NCI-H1417 (cell line): ENCODE measurements around the gene MIB1.
"Not testable (repeated sequence)": the region's sequence is repeated elsewhere in the genome, so short reads cannot be mapped to it uniquely, and the experiment has no call there.

Source experiments
- DNase-seq, 3 experiments: peaks; one replicate each; lab custom pipeline; 2025; lab: John Stamatoyannopoulos, UW

MIB1 gene

DNA sequence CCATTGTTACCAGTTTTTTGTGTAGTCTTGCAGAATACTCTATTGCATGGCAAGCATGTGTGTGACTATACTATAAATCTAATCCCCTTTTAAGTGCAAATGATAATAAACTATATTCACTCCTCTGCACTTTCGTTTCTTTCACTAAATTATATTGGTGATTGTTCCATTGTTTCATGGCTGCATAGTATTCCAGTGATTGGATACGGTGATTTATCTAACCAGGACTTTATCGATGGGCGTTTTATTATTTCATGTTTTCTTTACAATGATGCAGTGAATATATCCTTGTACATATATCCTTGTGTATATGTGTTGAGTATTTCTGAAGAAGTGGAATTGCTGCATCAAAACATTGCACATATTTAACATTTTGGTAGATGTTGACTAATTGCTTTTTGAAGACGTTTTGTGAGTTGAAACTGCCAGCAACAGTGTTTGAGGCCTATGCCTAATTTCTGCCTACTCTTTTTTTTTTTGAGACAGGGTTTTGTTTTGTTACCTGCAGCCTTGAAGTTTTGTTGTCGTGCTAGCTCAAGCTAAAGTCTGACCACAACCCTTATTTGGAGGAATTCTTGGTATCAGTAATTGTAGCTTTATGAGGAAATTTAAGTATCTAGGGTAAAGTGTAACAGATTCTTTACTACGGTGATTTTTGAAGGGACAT is 2.7 kb downstream of the MIB1 start:
- no peak for DNase-seq

DNA sequence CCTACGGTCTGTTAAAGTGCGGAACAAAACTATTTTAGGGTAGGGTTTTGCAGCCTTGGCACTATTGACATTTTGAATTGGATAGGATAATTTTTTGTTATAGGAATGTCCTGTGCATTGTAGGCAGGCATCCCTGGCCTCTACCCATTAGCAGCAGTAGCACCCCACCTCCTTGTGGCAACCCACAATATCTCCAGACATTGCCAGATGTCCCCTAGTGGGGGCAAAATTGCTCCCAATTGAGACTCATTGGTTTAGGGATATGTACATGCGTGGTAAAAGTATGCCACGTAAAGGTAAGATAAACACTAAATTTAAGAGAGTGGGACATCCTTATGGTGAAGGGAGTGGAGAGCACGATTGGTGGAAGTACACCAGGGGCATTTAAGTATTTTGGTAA is 4.6 kb downstream of the MIB1 start:
- DNase-seq: no peak

DNA sequence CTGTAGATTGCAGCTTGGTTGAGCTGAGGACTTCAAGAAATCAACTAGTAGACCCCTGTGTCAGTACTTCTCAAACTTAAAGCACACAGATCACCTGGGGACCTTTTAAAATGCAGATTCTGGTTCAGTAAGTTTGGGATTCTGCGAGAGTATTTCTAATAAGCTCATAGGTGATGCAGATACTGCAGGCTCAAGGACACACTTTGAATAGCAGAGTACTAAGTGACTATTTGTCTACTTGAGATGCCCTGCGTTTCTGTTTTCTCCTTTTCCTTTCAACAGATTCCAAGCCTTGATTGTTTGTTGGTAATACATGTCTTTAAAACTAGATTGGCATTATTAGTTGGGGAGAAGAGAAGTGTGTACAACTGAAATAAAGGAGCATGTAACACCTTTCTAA is 6.7 kb downstream of the MIB1 start:
- peak in 1 of 3 experiments; percentile 51 for DNase-seq

DNA sequence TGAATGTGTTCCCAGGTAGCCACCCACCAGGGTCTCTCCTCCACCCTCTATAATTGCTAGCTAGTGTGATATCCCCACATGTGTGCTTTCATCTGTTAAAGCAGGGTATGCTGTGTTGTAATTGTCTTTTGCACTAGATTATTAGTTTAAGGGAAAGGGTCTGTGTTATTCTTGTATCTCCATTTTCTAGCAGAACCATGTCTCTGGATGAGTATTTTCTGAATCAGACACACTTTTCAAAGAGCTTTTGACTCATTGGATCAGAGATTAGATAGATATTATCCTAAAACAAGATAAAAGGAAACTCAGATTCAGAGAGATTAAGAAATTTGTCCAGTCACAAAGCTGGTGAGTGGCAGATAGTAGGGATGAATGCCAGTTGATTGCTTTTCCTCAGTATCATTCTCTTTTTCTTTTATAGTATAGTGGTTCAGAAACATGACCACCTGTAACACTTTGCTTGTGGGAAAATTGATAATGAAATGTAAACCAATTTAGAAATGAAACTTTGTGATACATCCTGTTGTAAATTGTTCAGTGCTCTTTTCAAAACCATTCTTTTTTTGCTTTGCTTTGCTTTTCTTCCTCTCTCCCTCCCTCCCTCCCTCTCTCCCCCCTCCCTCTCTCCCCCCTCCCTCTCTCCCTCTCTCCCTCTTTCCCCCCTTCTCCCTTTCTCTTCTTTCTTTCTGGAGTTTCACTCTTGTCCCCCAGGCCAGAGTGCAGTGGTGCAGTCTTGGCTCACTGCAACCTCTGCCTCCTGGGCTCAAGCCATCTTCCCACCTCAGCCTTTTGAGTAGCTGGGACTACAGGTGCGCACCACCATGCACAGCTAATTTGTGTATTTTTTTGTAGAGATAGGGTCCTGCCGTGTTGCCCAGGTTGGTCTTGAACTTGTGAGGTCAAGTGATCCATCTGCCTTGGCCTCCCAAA is 7.4 kb downstream of the MIB1 start:
- DNase-seq: peak in 2 of 3 experiments; percentile 11 to 51

DNA sequence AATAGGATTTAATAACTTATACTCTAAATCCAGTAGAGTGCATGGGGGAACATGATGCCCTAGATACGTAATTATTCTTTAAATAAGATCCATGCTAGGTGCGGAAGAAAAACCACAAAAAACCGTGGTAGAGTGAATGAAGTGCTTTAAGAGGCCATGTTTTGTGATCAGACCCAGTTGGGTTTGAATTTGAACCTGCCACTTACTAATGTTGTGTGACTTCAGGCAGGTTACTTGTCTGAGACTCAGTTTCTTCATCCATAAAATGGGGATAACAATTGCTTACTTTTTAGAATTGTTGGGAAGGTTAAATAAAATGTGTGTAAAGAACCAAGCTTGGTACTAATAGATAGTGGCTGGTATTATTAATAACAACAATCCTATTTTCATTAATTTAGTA is 17.2 kb downstream of the MIB1 start:
- DNase-seq: no peak

DNA sequence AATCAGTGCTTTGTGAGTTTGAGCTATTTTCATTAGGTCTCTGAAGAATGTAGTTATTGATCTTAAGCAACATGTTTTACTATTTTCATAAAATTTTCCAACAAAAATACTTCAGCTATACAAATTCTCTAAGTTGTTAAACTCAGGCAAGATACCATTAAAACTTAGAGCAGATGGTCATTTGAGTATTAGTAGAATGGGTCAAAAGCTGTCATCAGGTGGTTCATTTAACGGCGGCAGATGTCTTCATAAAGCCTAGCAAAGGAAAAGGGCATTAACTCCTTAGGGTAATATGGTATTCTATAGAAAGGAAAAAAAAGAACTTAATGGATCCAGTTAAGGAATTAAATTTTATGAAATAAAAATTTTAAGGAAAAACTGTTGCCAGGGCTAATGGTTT is 19.2 kb downstream of the MIB1 start:
- peak in 1 of 3 experiments; percentile 19 for DNase-seq

DNA sequence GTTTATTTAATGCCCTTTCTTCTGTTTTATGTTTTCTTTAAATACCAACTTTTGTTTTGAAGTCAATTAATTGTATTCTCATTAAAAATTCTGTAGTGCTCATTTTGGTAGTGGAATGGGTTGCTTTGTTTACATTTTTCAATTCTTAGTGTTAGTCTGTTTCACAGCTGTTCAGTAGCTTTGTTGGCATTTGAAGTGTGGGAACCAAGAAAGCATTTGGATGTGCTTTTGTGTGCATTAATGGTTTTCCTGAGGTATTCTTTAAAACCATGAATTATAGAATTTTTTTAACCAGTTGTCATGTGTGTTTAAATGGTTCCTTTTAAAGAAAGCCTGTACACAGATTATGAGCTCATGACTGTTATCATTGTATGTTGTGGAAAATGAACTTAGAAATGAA is 19.7 kb downstream of the MIB1 start:
- DNase-seq: no peak

DNA sequence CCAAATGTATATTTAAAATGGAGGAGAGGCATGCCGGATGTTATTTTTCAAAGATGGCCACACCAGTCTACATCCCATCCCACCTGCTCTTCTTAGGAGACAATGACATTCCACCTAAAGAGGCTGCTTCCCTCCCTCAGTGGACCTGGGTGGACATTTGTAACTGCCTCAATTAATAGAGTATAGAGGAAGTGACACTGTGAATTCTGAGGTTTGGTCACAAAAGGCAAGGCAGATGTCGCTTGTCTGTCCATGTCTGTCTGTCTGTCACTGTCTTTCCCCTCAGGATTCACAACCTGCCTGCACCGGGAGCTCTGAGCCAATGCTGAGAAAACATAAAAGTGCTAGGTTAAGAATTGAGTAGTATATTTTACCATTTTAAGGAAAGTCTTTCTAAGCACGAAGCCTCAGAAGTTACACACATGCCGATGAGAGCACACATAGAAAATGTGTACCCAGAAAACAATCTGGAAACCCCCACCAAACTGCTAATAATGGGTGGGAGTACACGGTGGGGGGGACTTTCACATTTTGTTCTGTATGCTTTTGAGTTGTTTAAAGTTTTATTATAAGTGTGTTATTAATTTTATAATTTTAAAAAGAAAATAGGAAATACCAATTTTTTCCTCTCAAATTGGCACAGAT is 21.0 kb downstream of the MIB1 start:
- no peak for DNase-seq

DNA sequence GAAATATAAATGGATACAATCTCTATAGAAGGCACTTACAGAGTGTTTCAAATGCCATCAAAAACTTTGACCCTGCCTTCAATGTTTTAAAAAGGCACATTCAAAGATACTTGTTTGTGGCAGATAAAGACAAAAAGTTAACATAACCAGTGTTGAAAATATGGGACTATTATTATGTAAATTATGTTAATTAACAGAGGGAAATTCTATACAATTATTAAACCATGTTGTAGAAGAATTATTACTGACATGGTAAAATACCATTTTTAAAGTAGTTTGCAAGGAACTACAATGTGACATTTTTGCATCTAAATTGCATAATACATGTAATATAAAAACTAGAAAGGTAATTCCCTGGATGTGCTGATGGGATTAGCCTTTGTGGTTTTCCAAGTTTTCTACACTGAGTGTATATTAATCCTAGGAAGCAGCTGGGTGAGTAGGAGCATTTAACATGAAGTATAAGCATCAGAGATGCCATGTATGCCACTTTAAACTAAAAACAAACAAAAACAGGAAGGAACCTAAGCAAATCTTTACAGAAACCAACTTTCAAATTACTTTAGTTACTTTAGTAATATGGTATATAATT is 21.7 kb downstream of the MIB1 start:
- DNase-seq: no peak

DNA sequence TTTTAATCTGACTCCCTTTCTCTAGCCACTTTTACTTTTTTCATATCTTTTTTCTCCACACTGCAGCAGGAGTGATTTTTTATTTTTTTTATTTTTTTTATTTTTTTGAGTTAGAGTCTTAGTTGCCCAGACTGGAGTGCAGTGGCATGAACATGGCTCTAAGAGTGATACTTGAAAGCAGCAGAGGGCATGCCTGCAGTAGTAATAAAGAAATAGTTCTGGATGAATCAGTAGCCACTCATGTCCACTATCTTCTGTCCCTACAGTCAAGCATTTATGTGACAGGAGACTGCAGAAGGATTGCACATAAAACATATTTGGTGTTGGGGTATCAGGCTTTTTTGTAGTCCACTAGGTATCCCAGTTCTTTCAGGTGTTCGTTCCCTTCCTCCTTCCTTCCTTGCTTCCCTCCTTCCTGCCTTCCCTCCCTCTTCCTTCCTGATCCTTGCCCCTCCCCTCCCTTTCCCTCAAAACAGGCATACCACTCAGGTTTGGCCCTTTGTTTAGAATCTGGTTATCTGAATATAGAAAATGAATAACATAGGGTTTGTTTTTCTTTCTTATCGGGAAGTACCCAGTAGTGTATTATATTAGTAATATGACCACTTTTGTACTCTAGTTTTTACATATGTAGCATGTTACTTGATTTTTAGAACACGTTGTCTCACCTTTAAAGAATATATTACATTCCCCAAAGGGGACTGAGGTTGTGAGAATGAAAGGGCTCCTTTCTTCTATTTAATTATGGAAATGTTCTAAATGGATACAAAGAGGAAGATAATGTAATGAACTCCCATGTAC is 23.5 kb downstream of the MIB1 start:
- no peak for DNase-seq

DNA sequence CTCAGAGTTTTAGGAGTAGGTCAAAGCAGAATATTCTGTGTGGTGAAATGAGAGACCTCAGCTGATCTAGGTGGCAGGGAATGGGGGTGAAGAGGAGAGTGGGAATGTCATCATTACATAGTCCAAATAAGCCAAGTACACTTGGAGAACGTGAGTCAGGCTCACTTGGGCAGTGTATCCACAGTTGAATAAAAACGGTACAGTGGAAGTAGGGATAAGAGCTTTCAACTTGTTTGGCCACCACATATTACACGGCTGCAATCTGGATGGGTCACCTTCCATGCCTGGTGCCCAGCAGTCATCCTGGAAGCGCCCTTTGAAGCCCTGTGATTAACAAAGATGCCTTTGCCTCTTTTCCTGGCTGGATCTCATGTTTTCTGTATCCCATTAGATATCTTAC is 28.6 kb downstream of the MIB1 start:
- no peak for DNase-seq

DNA sequence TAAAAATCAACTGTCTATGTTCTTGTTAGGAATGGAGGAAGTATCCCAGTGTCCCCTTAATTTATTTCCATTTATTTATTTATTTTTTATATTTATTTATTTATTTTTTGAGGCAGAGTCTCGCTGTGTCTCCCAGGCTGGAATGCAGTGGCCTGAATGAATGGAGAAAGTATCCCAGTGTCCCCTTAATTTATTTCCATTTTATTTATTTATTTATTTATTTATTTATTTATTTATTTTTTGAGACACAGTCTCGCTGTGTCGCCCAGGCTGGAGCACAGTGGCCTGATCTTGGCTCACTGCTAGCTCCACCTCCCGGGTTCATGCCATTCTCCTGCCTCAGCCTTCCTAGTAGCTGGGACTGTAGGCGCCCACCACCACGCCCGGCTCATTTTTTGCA is 34.1 kb downstream of the MIB1 start:
- no peak for DNase-seq

DNA sequence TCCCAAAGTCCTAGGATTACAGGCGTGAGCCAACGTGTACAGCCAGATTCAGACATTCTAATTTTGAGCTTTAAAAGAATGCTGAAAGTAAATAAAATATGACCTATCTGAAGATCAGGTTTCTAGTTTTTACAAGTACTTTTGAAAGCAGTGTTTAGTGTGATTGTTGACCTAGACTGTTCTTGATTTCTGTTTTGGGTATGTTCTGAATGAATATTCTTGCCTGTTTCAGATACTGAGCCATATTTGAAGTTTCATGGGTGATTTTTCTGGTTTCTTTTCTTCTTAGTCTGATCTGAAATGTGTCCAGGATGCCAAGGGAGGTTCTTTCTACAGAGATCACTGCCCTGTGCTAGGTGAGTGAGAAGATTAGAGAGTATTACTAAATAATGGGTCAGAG is 37.2 kb downstream of the MIB1 start:
- no peak for DNase-seq

DNA sequence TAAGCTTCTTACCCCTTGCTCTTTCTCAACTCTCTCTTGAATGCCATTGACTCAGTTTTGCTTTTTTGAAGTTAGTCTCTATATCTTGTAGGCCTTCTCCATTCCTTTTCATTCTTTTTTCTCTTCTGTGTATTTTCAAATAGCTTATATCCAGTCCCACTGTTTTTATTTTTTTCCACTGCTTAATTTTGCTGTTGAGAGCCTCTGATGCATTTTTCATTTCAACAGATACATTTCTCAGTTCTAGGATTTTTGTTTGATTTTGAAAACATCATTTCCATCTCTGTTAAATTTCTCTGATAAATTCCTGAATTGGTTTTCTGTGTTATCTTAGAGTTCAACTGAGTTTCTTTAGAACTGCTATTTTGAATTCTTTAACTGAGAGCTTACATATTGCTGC is 45.9 kb downstream of the MIB1 start:
- no peak for DNase-seq

DNA sequence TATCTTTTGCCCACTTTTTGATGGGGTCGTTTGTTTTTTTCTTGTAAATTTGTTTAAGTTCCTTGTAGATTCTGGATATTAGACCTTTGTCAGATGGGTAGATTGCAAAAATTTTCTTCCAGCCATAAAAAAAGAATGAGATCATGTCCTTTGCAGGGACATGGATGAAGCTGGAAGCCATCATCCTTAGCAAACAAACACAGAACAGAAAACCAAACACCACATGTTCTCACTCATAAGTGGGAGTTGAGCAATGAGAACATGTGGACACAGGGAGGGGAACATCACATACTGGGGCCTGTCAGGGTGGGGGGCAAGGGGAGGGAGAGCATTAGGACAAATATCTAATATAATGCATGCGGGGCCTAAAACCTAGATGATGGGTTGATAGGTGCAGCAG is 55.5 kb downstream of the MIB1 start:
- not testable (repeated sequence) for DNase-seq

DNA sequence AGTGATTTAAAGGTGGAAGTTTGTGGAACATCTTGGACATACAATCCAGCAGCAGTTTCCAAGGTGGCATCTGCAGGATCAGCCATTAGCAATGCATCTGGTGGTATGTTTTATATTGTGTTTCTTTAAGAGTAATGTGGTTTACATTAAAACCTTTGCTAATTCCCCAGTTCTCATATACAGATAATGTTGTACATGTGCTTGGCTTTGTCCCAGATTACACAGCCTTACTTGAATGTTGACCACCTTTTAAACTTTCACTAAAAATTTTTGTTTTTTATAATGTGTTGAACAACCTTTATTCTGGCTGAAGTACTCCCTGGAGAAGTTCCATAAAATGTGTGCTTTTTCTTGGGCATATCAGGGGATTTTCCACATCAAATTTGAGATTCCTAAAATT is 57.5 kb downstream of the MIB1 start:
- DNase-seq: no peak

DNA sequence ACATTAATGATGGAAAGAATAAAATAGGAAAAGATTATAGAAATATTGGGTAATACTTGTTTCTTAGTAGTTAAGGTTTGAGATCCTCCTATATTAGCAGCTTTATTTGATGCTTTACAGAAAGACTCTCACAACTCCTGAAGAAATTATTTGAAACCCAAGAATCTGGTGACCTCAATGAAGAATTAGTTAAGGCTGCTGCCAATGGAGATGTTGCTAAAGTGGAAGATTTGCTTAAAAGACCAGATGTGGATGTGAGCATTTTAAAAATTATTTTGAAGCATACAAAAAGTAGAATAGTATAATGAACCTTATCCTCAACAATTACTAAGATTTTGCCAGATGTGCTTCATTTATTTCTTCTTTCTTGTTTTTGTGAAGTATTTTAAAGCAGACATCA is 59.1 kb downstream of the MIB1 start:
- DNase-seq: no peak

DNA sequence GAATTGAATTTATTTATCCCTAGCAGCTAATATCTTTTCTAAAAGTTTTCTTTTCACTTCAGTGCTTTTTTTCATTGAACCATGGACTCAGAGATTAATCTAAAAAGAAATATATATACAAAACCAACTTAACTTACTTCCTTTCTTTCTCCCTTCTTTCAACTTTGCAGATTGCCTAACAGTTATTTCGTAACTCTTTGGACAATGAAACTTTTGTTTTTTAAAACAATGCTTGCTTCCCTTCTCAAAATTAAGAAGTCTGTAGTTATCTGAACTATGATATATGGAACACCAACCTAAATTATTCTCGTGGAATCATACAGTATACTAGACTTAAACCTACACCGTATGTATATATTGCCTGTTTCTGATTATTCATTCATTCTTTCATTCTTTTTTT is 62.9 kb downstream of the MIB1 start:
- DNase-seq: no peak

DNA sequence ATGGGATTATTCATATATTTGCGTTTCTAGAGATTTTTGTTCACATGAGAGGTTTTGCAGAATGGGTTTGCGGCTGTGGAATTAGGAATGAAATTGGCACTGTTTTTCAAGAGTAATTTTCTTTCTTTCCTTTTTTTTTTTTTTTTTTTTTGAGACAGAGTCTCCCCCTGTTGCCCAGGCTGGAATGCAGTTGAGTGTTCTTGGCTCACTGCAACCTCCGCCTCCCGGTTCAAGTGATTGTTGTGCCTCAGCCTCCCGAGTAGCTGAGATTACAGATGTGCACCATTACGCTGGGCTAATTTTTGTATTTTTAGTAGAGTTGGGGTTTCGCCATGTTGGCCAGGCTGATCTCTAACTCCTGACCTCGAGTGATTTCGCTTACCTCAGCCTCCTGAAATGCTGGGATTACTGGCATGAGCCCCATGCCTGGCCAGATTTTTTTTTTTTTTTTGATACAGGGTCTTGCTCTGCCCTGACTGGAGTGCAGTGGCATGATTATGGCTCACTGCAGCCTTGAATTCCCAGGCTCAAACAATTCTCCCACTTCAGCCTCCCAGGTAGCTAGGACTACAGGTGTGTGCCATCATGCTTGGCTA is 65.3 kb downstream of the MIB1 start:
- DNase-seq: no peak

DNA sequence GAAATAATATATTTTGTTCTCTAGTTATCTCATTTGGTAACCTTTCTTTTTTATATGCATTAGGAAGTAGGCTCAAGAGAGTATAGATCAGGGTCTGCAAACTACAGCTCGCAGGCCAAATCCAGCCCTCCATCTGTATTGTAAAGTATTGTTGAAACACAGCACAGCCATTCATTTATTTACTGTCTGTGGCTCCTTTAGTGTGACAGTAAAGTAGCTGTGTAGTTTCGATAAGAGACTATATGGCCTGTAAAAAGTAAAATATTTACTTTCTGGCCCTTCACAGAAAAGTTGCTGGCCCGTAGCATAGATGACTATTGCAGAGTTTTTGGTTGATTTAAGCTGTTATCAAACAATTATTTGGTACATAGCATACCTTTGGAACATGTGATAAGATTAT is 67.6 kb downstream of the MIB1 start:
- DNase-seq: no peak

DNA sequence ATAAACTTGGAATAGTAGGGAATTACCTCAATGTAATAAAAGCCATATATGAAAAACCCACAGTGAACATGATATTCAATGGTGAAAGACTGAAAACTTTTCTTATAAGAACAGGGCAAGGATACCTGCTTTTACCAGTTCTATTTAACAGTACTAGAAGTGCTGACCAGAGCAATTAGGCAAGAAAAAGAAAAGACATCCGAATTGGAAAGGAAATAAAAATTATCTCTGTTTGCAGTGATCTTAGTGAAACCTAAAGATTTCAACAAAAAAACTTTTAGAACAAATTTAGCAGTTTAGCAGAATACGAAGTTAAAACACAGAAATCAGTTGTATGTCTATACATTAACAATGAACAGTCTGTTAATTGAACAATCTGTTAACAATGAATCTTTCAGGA is 69.1 kb downstream of the MIB1 start:
- no peak for DNase-seq
